Measurements from ENCODE around the gene PLXNA4. TPM values are rescaled to one million over a fixed set of nuclear protein-coding genes. Genes with fewer than 3 reads are reported as not detected.

The PLXNA4 gene
- polyA plus RNA-seq, 1 donor (not counting 4 experiments of a cell fraction or from before 2014, with no cell fraction given): 0.01 TPM

DNA sequence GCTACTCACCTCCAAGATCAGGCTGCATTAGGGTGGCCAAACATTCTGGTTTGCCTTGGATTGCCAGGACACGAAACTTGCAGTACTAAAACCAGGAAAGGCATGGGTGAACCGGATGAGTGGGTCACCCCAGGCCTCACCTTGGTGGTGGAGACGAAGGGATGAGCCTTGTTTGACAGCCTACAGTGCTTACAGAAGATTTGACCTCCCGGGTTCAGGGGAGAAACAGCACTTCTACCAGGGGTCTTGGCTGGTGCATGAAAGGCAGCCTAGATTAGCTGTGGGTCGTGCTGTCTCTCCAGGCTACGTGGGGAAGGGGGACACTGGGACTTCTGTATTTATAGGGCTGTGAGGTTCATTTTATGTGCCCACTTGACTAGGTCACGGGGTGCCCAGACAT, 469.8 kb downstream of the PLXNA4 start:
- Histone ChIP-seq H3K9me3 (ENCODE audit: control insufficient read depth, low read depth, low read length) (no peaks in the 10 kb centered on the region), H3K27me3 (ENCODE audit: control insufficient read depth, extremely low read depth, insufficient read depth, low read length) (no peaks in the 10 kb centered on the region), H3K36me3 (ENCODE audit: control insufficient read depth in 2 of 2, extremely low read depth in 1 of 2, insufficient read depth in 2 of 2, low read length in 2 of 2) (no peaks in the 10 kb centered on the region), H3K9me1 (ENCODE audit: control insufficient read depth, extremely low read depth, insufficient read depth, low read length) (no peaks in the 10 kb centered on the region), H3K4me2 (ENCODE audit: control insufficient read depth, extremely low read depth, insufficient read depth, low read depth, low read length) (no peak overlapping the region), H2AFZ (ENCODE audit: control insufficient read depth, low read length) (no peak overlapping the region), H3K79me2 (ENCODE audit: control insufficient read depth, insufficient read depth, low read length) (no peaks in the 10 kb centered on the region), H3K9ac (ENCODE audit: control insufficient read depth, extremely low read depth, insufficient read depth, low read length) (no peak overlapping the region), H3K4me3 (ENCODE audit: control insufficient read depth in 2 of 3, extremely low read depth in 1 of 3, insufficient read depth in 2 of 3, low read depth in 1 of 3, low read length in 3 of 3) (no peak overlapping the region), H3K4me1 (ENCODE audit: control insufficient read depth, extremely low read depth, insufficient read depth, low read length) (no peaks in the 10 kb centered on the region), H4K20me1 (ENCODE audit: control insufficient read depth, extremely low read depth, insufficient read depth, low read length) (no peaks in the 10 kb centered on the region), H3K27ac (ENCODE audit: control insufficient read depth, insufficient read depth, low read length) (no peak overlapping the region)
- DNase-seq (ENCODE audit: low read depth, low spot score) (no peak), FAIRE-seq (no peak)
- dilution Hi-C loops (cut with MboI; ENCODE audit: extremely low pct_ligation_motif_present, low sequenced_read_pairs): no loop called here
- TF ChIP-seq CTCF (optimal IDR thresholded peaks at IDR 0.05 in 1 of 3, IDR thresholded peaks at IDR 0.05 in 1 of 3, conservative IDR thresholded peaks at IDR 0.05 in 1 of 3; ENCODE audit: extremely low read depth in 1 of 3, insufficient read depth in 2 of 3, low read length in 3 of 3) (no peak), EZH2 (IDR thresholded peaks at IDR 0.05; ENCODE audit: low read length) (no peak)

DNA sequence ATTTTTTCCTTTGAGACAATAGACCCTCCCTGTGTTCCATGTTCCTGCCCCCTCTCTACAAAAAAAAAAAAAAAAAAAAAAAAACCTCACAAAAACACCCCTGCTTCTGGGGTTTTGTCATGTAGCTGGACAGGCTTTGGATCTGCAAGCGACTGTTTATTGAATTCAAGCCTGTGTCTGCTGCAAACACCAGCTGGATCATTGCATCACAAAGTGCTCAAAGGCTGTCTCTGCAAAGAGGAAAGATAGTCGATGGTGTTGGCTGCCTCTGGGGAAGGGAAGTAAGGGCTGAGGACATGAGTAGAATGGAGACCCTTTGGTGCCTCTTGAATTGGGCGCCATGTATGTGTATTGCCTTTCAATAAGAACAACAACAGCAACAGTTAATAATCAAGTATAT, 471.2 kb downstream of the PLXNA4 start:
- Histone ChIP-seq H3K9me1 (ENCODE audit: control insufficient read depth, extremely low read depth, insufficient read depth, low read length) (no peaks in the 10 kb centered on the region), H3K27ac (ENCODE audit: control insufficient read depth, insufficient read depth, low read length) (no peak overlapping the region), H3K79me2 (ENCODE audit: control insufficient read depth, insufficient read depth, low read length) (no peaks in the 10 kb centered on the region), H4K20me1 (ENCODE audit: control insufficient read depth, extremely low read depth, insufficient read depth, low read length) (no peaks in the 10 kb centered on the region), H3K9ac (ENCODE audit: control insufficient read depth, extremely low read depth, insufficient read depth, low read length) (no peak overlapping the region), H3K27me3 (ENCODE audit: control insufficient read depth, extremely low read depth, insufficient read depth, low read length) (no peaks in the 10 kb centered on the region), H3K4me2 (ENCODE audit: control insufficient read depth, extremely low read depth, insufficient read depth, low read depth, low read length) (no peak overlapping the region), H3K4me3 (ENCODE audit: control insufficient read depth in 2 of 3, extremely low read depth in 1 of 3, insufficient read depth in 2 of 3, low read depth in 1 of 3, low read length in 3 of 3) (no peak overlapping the region), H3K4me1 (ENCODE audit: control insufficient read depth, extremely low read depth, insufficient read depth, low read length) (no peaks in the 10 kb centered on the region), H2AFZ (ENCODE audit: control insufficient read depth, low read length) (no peak overlapping the region), H3K9me3 (ENCODE audit: control insufficient read depth, low read depth, low read length) (no peaks in the 10 kb centered on the region), H3K36me3 (ENCODE audit: control insufficient read depth in 2 of 2, extremely low read depth in 1 of 2, insufficient read depth in 2 of 2, low read length in 2 of 2) (no peaks in the 10 kb centered on the region)
- DNase-seq (ENCODE audit: low read depth, low spot score): no peak
- dilution Hi-C loops (cut with MboI; ENCODE audit: extremely low pct_ligation_motif_present, low sequenced_read_pairs): no loop called here
- no peak for FAIRE-seq
- TF ChIP-seq CTCF (optimal IDR thresholded peaks at IDR 0.05 in 1 of 3, IDR thresholded peaks at IDR 0.05 in 1 of 3, conservative IDR thresholded peaks at IDR 0.05 in 1 of 3; ENCODE audit: extremely low read depth in 1 of 3, insufficient read depth in 2 of 3, low read length in 3 of 3) (no peak), EZH2 (IDR thresholded peaks at IDR 0.05; ENCODE audit: low read length) (no peak)

Measured in keratinocyte (primary cell).